IMR-90 (cell line): Measurements from ENCODE around the gene CTNNA2.

Experiments
- NFE2L2 ChIP-seq: fragments of 150-350 bp; IDR thresholded peaks from 2 replicates; pipeline ENCODE4 v1.6.1; 2016; ENCODE audit warnings: low read depth, mild to moderate bottlenecking, low read length
- POLR2A ChIP-seq: IDR thresholded peaks from 2 replicates; pipeline ENCODE4 v1.6.1; 2012; ENCODE audit warnings: mild to moderate bottlenecking, low read depth, low read length
- TF ChIP-seq, protein P1 (sequence below): conservative IDR thresholded peaks from 2 replicates; pipeline ENCODE4 v1.5.1; 2012; ENCODE audit warnings: mild to moderate bottlenecking, low read depth, low read length, improper control_type of control experiment

DNA sequence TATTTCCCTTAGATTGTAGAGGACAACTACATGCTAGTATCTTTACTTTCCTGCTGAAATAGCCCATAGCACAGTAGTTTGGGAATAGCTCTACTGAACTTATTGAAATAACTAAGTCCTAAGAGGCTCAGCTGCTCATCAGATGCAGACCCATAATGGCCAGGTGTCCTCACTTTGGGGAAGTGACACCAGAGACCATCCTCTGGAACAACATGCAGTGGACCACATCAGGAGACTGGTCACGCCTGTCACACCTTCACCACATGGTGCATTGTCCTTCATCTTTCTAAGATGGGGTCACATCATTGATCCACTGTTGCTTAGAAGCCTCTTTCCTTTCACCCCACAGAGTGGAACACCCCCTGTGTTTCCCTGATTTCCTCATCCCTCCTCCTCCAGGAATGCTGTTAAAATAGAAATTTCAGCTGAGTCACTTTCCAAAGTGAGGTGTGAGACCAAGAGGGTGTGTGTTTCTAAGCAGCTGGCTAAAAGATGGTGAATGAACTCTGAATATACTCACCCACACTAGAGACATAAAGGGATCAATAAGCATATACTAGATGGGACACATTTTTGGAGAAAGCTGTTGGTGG lies 1006.9 kb downstream of the CTNNA2 start:
- no peak for TF ChIP-seq POLR2A
- TF ChIP-seq, protein P1, sequence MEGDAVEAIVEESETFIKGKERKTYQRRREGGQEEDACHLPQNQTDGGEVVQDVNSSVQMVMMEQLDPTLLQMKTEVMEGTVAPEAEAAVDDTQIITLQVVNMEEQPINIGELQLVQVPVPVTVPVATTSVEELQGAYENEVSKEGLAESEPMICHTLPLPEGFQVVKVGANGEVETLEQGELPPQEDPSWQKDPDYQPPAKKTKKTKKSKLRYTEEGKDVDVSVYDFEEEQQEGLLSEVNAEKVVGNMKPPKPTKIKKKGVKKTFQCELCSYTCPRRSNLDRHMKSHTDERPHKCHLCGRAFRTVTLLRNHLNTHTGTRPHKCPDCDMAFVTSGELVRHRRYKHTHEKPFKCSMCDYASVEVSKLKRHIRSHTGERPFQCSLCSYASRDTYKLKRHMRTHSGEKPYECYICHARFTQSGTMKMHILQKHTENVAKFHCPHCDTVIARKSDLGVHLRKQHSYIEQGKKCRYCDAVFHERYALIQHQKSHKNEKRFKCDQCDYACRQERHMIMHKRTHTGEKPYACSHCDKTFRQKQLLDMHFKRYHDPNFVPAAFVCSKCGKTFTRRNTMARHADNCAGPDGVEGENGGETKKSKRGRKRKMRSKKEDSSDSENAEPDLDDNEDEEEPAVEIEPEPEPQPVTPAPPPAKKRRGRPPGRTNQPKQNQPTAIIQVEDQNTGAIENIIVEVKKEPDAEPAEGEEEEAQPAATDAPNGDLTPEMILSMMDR = no peak
- TF ChIP-seq NFE2L2 = no peak
